ENCODE results near the gene RYK.

DNA sequence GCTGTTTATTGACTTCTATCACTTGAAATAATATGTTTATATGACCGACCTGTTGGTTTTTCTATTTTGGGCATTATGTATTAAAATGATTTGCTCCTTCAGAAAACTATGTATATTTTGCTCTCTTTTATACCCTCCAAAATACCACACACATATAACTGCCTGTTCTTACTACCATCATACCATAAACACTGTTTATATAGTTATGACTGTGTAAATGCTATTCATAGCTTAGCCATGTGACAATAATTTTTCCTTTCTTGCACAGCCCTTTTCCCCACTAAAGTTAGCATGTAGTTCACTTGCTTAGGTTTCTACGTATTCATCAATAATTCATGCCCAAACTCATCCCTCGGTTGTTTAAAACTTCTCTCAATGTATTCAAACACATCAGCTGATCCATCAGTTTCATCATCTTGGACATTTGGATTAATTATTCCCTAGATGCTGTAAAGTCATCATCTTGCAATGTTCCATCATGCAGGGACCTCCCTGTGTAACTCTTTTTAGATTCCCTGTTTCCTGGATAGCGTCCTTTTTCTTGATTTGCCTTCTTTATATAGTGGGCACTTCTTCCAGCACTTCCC, 8.2 kb upstream of the RYK start:
- TF ChIP-seq, protein P1, sequence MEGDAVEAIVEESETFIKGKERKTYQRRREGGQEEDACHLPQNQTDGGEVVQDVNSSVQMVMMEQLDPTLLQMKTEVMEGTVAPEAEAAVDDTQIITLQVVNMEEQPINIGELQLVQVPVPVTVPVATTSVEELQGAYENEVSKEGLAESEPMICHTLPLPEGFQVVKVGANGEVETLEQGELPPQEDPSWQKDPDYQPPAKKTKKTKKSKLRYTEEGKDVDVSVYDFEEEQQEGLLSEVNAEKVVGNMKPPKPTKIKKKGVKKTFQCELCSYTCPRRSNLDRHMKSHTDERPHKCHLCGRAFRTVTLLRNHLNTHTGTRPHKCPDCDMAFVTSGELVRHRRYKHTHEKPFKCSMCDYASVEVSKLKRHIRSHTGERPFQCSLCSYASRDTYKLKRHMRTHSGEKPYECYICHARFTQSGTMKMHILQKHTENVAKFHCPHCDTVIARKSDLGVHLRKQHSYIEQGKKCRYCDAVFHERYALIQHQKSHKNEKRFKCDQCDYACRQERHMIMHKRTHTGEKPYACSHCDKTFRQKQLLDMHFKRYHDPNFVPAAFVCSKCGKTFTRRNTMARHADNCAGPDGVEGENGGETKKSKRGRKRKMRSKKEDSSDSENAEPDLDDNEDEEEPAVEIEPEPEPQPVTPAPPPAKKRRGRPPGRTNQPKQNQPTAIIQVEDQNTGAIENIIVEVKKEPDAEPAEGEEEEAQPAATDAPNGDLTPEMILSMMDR (IDR thresholded peaks at IDR 0.05; ENCODE audit: borderline replicate concordance, extremely low read depth, low read length, poor library complexity, severe bottlenecking): no peak
- TF ChIP-seq EZH2 (IDR thresholded peaks at IDR 0.05; ENCODE audit: borderline replicate concordance, low read depth, low read length, severe bottlenecking): no peak
